IMR-90 (cell line): ENCODE data around the gene VPS33A. TPM values are rescaled to one million over a fixed set of nuclear protein-coding genes. Genes with fewer than 3 reads are reported as not detected.

Experiments
- ATAC-seq: fragments of 200-7000 bp; cut with Tn5 transposase; 2 replicates; pipeline ENCODE4 v1.9.1; 2020; ENCODE audit warnings: low read depth, mild to moderate bottlenecking, moderate library complexity
- BruUV-seq: library from RNA; stranded (reverse); fragments of 400-500 nt; replicated peaks from 2 replicates; lab custom pipeline; 2021; lab: Mats Ljungman, UMichigan
- CTCF ChIA-PET: fragments of 300-600 bp; formaldehyde crosslinking; extraction: SDS; loops from one replicate; lab custom pipeline; 2021; ENCODE audit warnings: antibody characterized with exemption; lab: Yijun Ruan, JAX
- POLR2A ChIA-PET: fragments of 300-600 bp; sonication (Branson Sonifier 250); formaldehyde crosslinking; loops from one replicate; lab custom pipeline; 2022; ENCODE audit warnings: antibody characterized with exemption; ENCODE audit not compliant: unreplicated experiment; lab: Charles Lee
- DNase-seq: peaks from one replicate; pipeline ENCODE4 v3.0.0; 2013
- H2AFZ ChIP-seq: replicated peaks from 2 replicates; pipeline ENCODE3; 2013; ENCODE audit warnings: low read length, mild to moderate bottlenecking; ENCODE audit not compliant: poor library complexity
- H2AK5ac ChIP-seq: 2 replicates; pipeline ENCODE4 v1.6.1; 2013; ENCODE audit warnings: low read depth, low read length, inconsistent platforms
- H2AK9ac ChIP-seq: replicated peaks from 2 replicates; pipeline ENCODE3; 2013; ENCODE audit warnings: mild to moderate bottlenecking, low read depth, low read length, moderate library complexity; ENCODE audit not compliant: poor library complexity
- H2BK120ac ChIP-seq: 2 replicates; pipeline ENCODE4 v1.6.1; 2013; ENCODE audit warnings: low read depth, low read length, inconsistent platforms
- H2BK15ac ChIP-seq: 3 replicates; pipeline ENCODE4 v1.6.1; 2013; ENCODE audit warnings: low read depth, low read length, inconsistent platforms
- H2BK20ac ChIP-seq: 2 replicates; pipeline ENCODE4 v1.6.1; 2013; ENCODE audit warnings: low read depth, mild to moderate bottlenecking, inconsistent platforms, low read length, moderate library complexity
- H2BK5ac ChIP-seq: 2 replicates; pipeline ENCODE4 v1.6.1; 2013; ENCODE audit warnings: mild to moderate bottlenecking, low read depth, low read length, inconsistent platforms; ENCODE audit not compliant: poor library complexity, severe bottlenecking
- H3K14ac ChIP-seq: replicated peaks from 2 replicates; pipeline ENCODE4 v1.6.1; 2013; ENCODE audit warnings: low read depth, low read length, inconsistent platforms
- H3K18ac ChIP-seq: 2 replicates; pipeline ENCODE4 v1.6.1; 2013; ENCODE audit warnings: low read depth, low read length, control low read depth
- H3K23ac ChIP-seq: 2 replicates; pipeline ENCODE4 v1.6.1; 2013; ENCODE audit warnings: low read depth, low read length, inconsistent platforms
- H3K27ac ChIP-seq: 2 replicates; pipeline ENCODE4 v1.5.1; 2013; ENCODE audit warnings: mild to moderate bottlenecking, control low read depth, low read length; ENCODE audit not compliant: insufficient read depth
- H3K27me3 ChIP-seq: 2 replicates; pipeline ENCODE4 v1.6.1; 2013; ENCODE audit warnings: low read length; ENCODE audit not compliant: control insufficient read depth, insufficient read depth
- H3K36me3 ChIP-seq: 2 replicates; pipeline ENCODE4 v1.6.1; 2013; ENCODE audit warnings: low read length, mixed read lengths; ENCODE audit not compliant: control insufficient read depth, insufficient read depth
- H3K4ac ChIP-seq: 2 replicates; pipeline ENCODE4 v1.6.1; 2013; ENCODE audit warnings: low read depth, low read length, inconsistent platforms
- H3K4me1 ChIP-seq: 2 replicates; pipeline ENCODE4 v1.6.1; 2013; ENCODE audit warnings: low read length, mixed read lengths; ENCODE audit not compliant: control insufficient read depth, insufficient read depth
- H3K4me2 ChIP-seq: 2 replicates; pipeline ENCODE4 v1.6.1; 2013; ENCODE audit warnings: low read depth, mild to moderate bottlenecking, control low read depth, low read length, moderate library complexity
- H3K4me3 ChIP-seq: 2 replicates; pipeline ENCODE4 v1.5.1; 2013; ENCODE audit warnings: low read depth, mild to moderate bottlenecking, control low read depth, low read length, moderate library complexity; ENCODE audit not compliant: insufficient read depth
- H3K56ac ChIP-seq: 2 replicates; pipeline ENCODE4 v1.6.1; 2013; ENCODE audit warnings: low read length, inconsistent platforms; ENCODE audit not compliant: insufficient read depth; ENCODE audit errors: extremely low read depth
- H3K79me1 ChIP-seq, 2 experiments: 2 replicates each; pipeline ENCODE4 v1.6.1; 2013; ENCODE audit warnings: low read length in 2 of 2, inconsistent platforms in 1 of 2, low read depth in 1 of 2
- H3K9ac ChIP-seq: 2 replicates; pipeline ENCODE4 v1.6.1; 2013; ENCODE audit warnings: low read depth, low read length, control low read depth
- H3K9me1 ChIP-seq: 2 replicates; pipeline ENCODE4 v1.6.1; 2013; ENCODE audit warnings: low read length, inconsistent platforms; ENCODE audit not compliant: insufficient read depth
- H3K9me3 ChIP-seq: 2 replicates; pipeline ENCODE4 v1.6.1; 2013; ENCODE audit warnings: low read length; ENCODE audit not compliant: control insufficient read depth, insufficient read depth
- H4K20me1 ChIP-seq: 2 replicates; pipeline ENCODE4 v1.6.1; 2013; ENCODE audit warnings: low read length, inconsistent platforms; ENCODE audit not compliant: insufficient read depth
- H4K5ac ChIP-seq: 2 replicates; pipeline ENCODE4 v1.6.1; 2013; ENCODE audit warnings: mild to moderate bottlenecking, low read depth, low read length, control low read depth
- H4K8ac ChIP-seq, 2 experiments: 2 replicates each; pipeline ENCODE4 v1.6.1; 2013; ENCODE audit warnings: low read depth in 2 of 2, low read length in 2 of 2, control low read depth in 1 of 2, inconsistent platforms in 1 of 2
- H4K91ac ChIP-seq: 2 replicates; pipeline ENCODE4 v1.6.1; 2013; ENCODE audit warnings: low read depth, low read length, inconsistent platforms; ENCODE audit not compliant: insufficient read depth
- BHLHE40 ChIP-seq: fragments of 150-350 bp; IDR thresholded peaks from 2 replicates; pipeline ENCODE4 v1.6.1; 2016; ENCODE audit warnings: mild to moderate bottlenecking, low read depth, low read length
- CEBPB ChIP-seq: IDR thresholded peaks from 2 replicates; pipeline ENCODE4 v1.6.1; 2012; ENCODE audit warnings: low read depth, low read length, improper control_type of control experiment
- CHD1 ChIP-seq: IDR thresholded peaks from 2 replicates; pipeline ENCODE4 v1.6.1; 2012; ENCODE audit warnings: low read depth, low read length, improper control_type of control experiment
- CTCF ChIP-seq: conservative IDR thresholded peaks from 2 replicates; pipeline ENCODE4 v1.5.1; 2012; ENCODE audit warnings: mild to moderate bottlenecking, low read depth, low read length, improper control_type of control experiment
- ELK1 ChIP-seq: fragments of 150-350 bp; IDR thresholded peaks from 2 replicates; pipeline ENCODE4 v1.6.1; 2016; ENCODE audit warnings: low read depth, mild to moderate bottlenecking, low read length, moderate library complexity, borderline replicate concordance
- FOS ChIP-seq: fragments of 150-350 bp; IDR thresholded peaks from 2 replicates; pipeline ENCODE4 v1.6.1; 2016; ENCODE audit warnings: low read depth, low read length
- MAFK ChIP-seq: IDR thresholded peaks from 2 replicates; pipeline ENCODE4 v1.6.1; 2012; ENCODE audit warnings: low read depth, low read length, improper control_type of control experiment
- MAZ ChIP-seq: IDR thresholded peaks from 2 replicates; pipeline ENCODE4 v1.6.1; 2012; ENCODE audit warnings: low read depth, mild to moderate bottlenecking, low read length, improper control_type of control experiment, moderate library complexity, borderline replicate concordance
- MXI1 ChIP-seq: IDR thresholded peaks from 2 replicates; pipeline ENCODE4 v1.6.1; 2012; ENCODE audit warnings: low read depth, mild to moderate bottlenecking, low read length, moderate library complexity, borderline replicate concordance
- NFE2L2 ChIP-seq: fragments of 150-350 bp; IDR thresholded peaks from 2 replicates; pipeline ENCODE4 v1.6.1; 2016; ENCODE audit warnings: low read depth, mild to moderate bottlenecking, low read length
- POLR2A ChIP-seq: IDR thresholded peaks from 2 replicates; pipeline ENCODE4 v1.6.1; 2012; ENCODE audit warnings: mild to moderate bottlenecking, low read depth, low read length
- RAD21 ChIP-seq: IDR thresholded peaks from 2 replicates; pipeline ENCODE4 v1.6.1; 2012; ENCODE audit warnings: low read length, improper control_type of control experiment
- RCOR1 ChIP-seq: IDR thresholded peaks from 2 replicates; pipeline ENCODE4 v1.6.1; 2012; ENCODE audit warnings: mild to moderate bottlenecking, low read length, improper control_type of control experiment; ENCODE audit not compliant: insufficient replicate concordance
- RFX5 ChIP-seq: IDR thresholded peaks from 2 replicates; pipeline ENCODE4 v1.8.0; 2012; ENCODE audit warnings: low read depth, mild to moderate bottlenecking, low read length, moderate library complexity
- SMC3 ChIP-seq: fragments of 150-350 bp; IDR thresholded peaks from 2 replicates; pipeline ENCODE4 v1.6.1; 2016; ENCODE audit warnings: low read depth, mild to moderate bottlenecking, antibody characterized with exemption, low read length, moderate library complexity
- USF2 ChIP-seq: fragments of 150-350 bp; IDR thresholded peaks from 2 replicates; pipeline ENCODE4 v1.6.1; 2017; ENCODE audit warnings: mild to moderate bottlenecking, antibody characterized with exemption, low read length, low read depth
- WGBS, 2 experiments: methylation state at CpG; one replicate each; pipeline versions ENCODE4 v1.1.5 to v1.1.7; 2013; ENCODE audit warnings: missing lambda C conversion rate in 2 of 2; ENCODE audit not compliant: insufficient read length in 1 of 2; ENCODE audit errors: extremely low coverage in 2 of 2; 5-methylcytosine and 5-hydroxymethylcytosine counted together
- dilution Hi-C: fragments of 300-500 bp; cut with HindIII; formaldehyde crosslinking; loops from one replicate; pipeline ENCODE4 v1.14.3; 2018; ENCODE audit warnings: low sequenced_read_pairs; ENCODE audit not compliant: unreplicated experiment
- in situ Hi-C: fragments of 300-500 bp; cut with MboI; formaldehyde crosslinking; loops from 3 replicates; pipeline ENCODE4 v1.14.3; 2019; ENCODE audit warnings: low sequenced_read_pairs, inconsistent platforms, mixed read lengths
- intact Hi-C: fragments of 100-400 bp; cut with micrococcal nuclease; formaldehyde crosslinking; loops from 2 replicates; pipeline ENCODE4 v1.10.0; 2022
- polyA plus RNA-seq, 3 experiments: library from polyadenylated mRNA; depleted of rRNA; stranded (reverse); fragments of >200 nt; gene quantifications; 2 replicates each; pipeline ENCODE4 v1.2.3, GENCODE V29; 2012; ENCODE audit warnings: low replicate concordance in 1 of 3
- total RNA-seq: library from RNA; depleted of rRNA; stranded (reverse); fragments of >200 nt; gene quantifications from 2 replicates; pipeline ENCODE4 v1.2.3, GENCODE V29; 2012

VPS33A gene
- total and polyA plus RNA-seq, 2 of the 4 experiments (the other 2 are of a cell fraction), result 14.0 to 20.3 TPM

GRCh38 chr12:122276242-122276641, 9.9 kb upstream of the VPS33A start:
- H3K27ac ChIP-seq, result no peak overlapping the region
- ATAC-seq (no peak), DNase-seq (no peak)
- dilution Hi-C loops, result no loop called here
- POLR2A ChIA-PET, result no interaction called here
- H2AFZ ChIP-seq, result no peak overlapping the region
- H4K5ac ChIP-seq, result no peak overlapping the region
- no peak overlapping the region for H3K4me3 ChIP-seq
- in situ Hi-C loops, result no loop called here
- no peaks in the 10 kb centered on the region for H3K27me3 ChIP-seq
- no peak overlapping the region for H3K56ac ChIP-seq
- H3K36me3 ChIP-seq, result peaks cover 20% of the 10 kb centered on the region
- WGBS, 2 experiments, result no CpG with 5 or more reads among the region's 7 CpGs
- no peaks in the 10 kb centered on the region for H3K9me1 ChIP-seq
- no peak overlapping the region for H2BK5ac ChIP-seq
- no peak overlapping the region for H3K4ac ChIP-seq
- H4K20me1 ChIP-seq, result no peaks in the 10 kb centered on the region
- H2BK20ac ChIP-seq, result no peak overlapping the region
- H3K9ac ChIP-seq, result no peak overlapping the region
- H2AK5ac ChIP-seq, result no peak overlapping the region
- BruUV-seq, result no TSS peak
- no peak overlapping the region for H2BK15ac ChIP-seq
- peaks cover 6 to 23% of the 10 kb centered on the region in 2 experiments for H3K79me1 ChIP-seq
- intact Hi-C loops, result no loop called here
- no peaks in the 10 kb centered on the region for H3K9me3 ChIP-seq
- no peak overlapping the region for H4K8ac ChIP-seq
- H3K18ac ChIP-seq, result no peak overlapping the region
- H4K91ac ChIP-seq, result no peak overlapping the region
- no peaks in the 10 kb centered on the region for H3K4me1 ChIP-seq
- no peak overlapping the region for H2BK120ac ChIP-seq
- H3K23ac ChIP-seq, result no peak overlapping the region
- H2AK9ac ChIP-seq, result no peak overlapping the region
- H3K4me2 ChIP-seq, result no peak overlapping the region
- CTCF ChIA-PET, result no interaction called here
- H3K14ac ChIP-seq, result no peak overlapping the region
- TF ChIP-seq POLR2A, result no peak
- no peak for TF ChIP-seq ELK1
- TF ChIP-seq BHLHE40, result no peak
- no peak for TF ChIP-seq MAFK
- TF ChIP-seq CEBPB, result no peak
- TF ChIP-seq USF2, result no peak
- TF ChIP-seq MXI1, result no peak
- TF ChIP-seq FOS, result no peak
- no peak for TF ChIP-seq RFX5
- no peak for TF ChIP-seq NFE2L2
- TF ChIP-seq CHD1, result no peak
- TF ChIP-seq RAD21, result no peak
- TF ChIP-seq MAZ, result no peak
- TF ChIP-seq SMC3, result no peak
- TF ChIP-seq RCOR1, result no peak
- no peak for TF ChIP-seq CTCF
